GM12872 (cell line): ENCODE results near the gene BEND5.
A peak's percentile ranks its signal among the peaks of the same experiment; 100 is the strongest.

Experiments used
- CTCF ChIP-seq: IDR thresholded peaks from 3 replicates; pipeline ENCODE4 v1.5.1; 2011; ENCODE audit warnings: low read depth, mild to moderate bottlenecking, low read length, moderate library complexity; ENCODE audit not compliant: insufficient read depth

BEND5 gene

GRCh38 chr1:48741380-48741779 lies 35.3 kb downstream of the BEND5 start:
- no peak for TF ChIP-seq CTCF

- TF ChIP-seq CTCF: no peak
Observed at GRCh38 chr1:48740621-48741020, 36.1 kb downstream of the BEND5 start.

- TF ChIP-seq CTCF: no peak
Observed at GRCh38 chr1:48739091-48739490, 37.6 kb downstream of the BEND5 start.

GRCh38 chr1:48738356-48738755 lies 38.3 kb downstream of the BEND5 start:
- no peak for TF ChIP-seq CTCF

- no peak for TF ChIP-seq CTCF
Observed at GRCh38 chr1:48735796-48736195, 40.9 kb downstream of the BEND5 start.

- TF ChIP-seq CTCF: peak; percentile 19; the same call in 1 of the 3 replicates
Observed at GRCh38 chr1:48730164-48730910, 46.4 kb downstream of the BEND5 start.

GRCh38 chr1:48728584-48728983 lies 48.1 kb downstream of the BEND5 start:
- no peak for TF ChIP-seq CTCF
